OCI-LY7 (cell line): Measurements from ENCODE around the gene NFATC1. TPM values are rescaled to one million over a fixed set of nuclear protein-coding genes. Genes with fewer than 3 reads are reported as not detected.

Source experiments
- BruUV-seq: library from RNA; stranded (reverse); fragments of 400-500 nt; replicated peaks from 2 replicates; lab custom pipeline; 2021; lab: Mats Ljungman, UMichigan
- CTCF ChIA-PET: fragments of 300-600 bp; sonication (Branson Sonifier 250); formaldehyde crosslinking; loops from one replicate; lab custom pipeline; 2022; ENCODE audit warnings: antibody characterized with exemption; ENCODE audit not compliant: unreplicated experiment; lab: Charles Lee
- POLR2A ChIA-PET: fragments of 300-600 bp; sonication (Branson Sonifier 250); formaldehyde crosslinking; loops from one replicate; lab custom pipeline; 2022; ENCODE audit warnings: antibody characterized with exemption; lab: Charles Lee
- DNase-seq: peaks from one replicate; pipeline ENCODE4 v3.0.0-alpha.2; 2015; ENCODE audit warnings: low spot score
- H2AFZ ChIP-seq: fragments of 200-600 bp; sonication (generic), shearing (Covaris generic); 2 replicates; pipeline ENCODE4 v1.6.1; 2014; ENCODE audit warnings: mild to moderate bottlenecking, antibody characterized with exemption, low read length, moderate library complexity
- H3K27ac ChIP-seq: fragments of 200-600 bp; sonication (generic); 2 replicates; pipeline ENCODE4 v1.5.1; 2014; ENCODE audit warnings: mixed run types, low read depth, mild to moderate bottlenecking, moderate library complexity, low read length, inconsistent platforms; ENCODE audit not compliant: poor library complexity, severe bottlenecking
- H3K36me3 ChIP-seq: fragments of 200-600 bp; sonication (generic); 2 replicates; pipeline ENCODE4 v1.6.1; 2014; ENCODE audit warnings: mild to moderate bottlenecking, antibody characterized with exemption, low read length, moderate library complexity, mixed read lengths; ENCODE audit not compliant: insufficient read depth
- H3K4me1 ChIP-seq: fragments of 200-600 bp; sonication (generic); 2 replicates; pipeline ENCODE4 v1.5.1; 2014; ENCODE audit warnings: mild to moderate bottlenecking, low read length; ENCODE audit not compliant: insufficient read depth, poor library complexity, severe bottlenecking
- H3K4me2 ChIP-seq: fragments of 200-600 bp; sonication (generic); 2 replicates; pipeline ENCODE4 v1.6.1; 2014; ENCODE audit warnings: mild to moderate bottlenecking, low read length
- H3K4me3 ChIP-seq: fragments of 200-600 bp; sonication (generic); 2 replicates; pipeline ENCODE4 v1.5.1; 2014; ENCODE audit warnings: mild to moderate bottlenecking, low read depth, low read length; ENCODE audit not compliant: poor library complexity, severe bottlenecking
- H3K79me2 ChIP-seq: fragments of 200-600 bp; sonication (generic); 2 replicates; pipeline ENCODE4 v1.6.1; 2016; ENCODE audit warnings: low read depth, mild to moderate bottlenecking, low read length, moderate library complexity, mixed read lengths; ENCODE audit not compliant: insufficient read depth
- H3K9me2 ChIP-seq: fragments of 200-600 bp; sonication (generic); 2 replicates; pipeline ENCODE4 v1.6.1; 2016; ENCODE audit warnings: mild to moderate bottlenecking, low read length, mixed read lengths; ENCODE audit not compliant: insufficient read depth
- H3K9me3 ChIP-seq: fragments of 200-600 bp; sonication (generic); 2 replicates; pipeline ENCODE4 v1.6.1; 2014; ENCODE audit warnings: mild to moderate bottlenecking, mixed run types, low read length, mixed read lengths
- H4K20me1 ChIP-seq: fragments of 200-600 bp; sonication (generic); 2 replicates; pipeline ENCODE4 v1.6.1; 2014; ENCODE audit warnings: mild to moderate bottlenecking, antibody characterized with exemption, low read length, moderate library complexity, mixed read lengths; ENCODE audit not compliant: insufficient read depth
- CTCF ChIP-seq: fragments of 200-600 bp; sonication (generic); conservative IDR thresholded peaks from 2 replicates; pipeline ENCODE4 v1.5.1; 2014; ENCODE audit warnings: mild to moderate bottlenecking, antibody characterized with exemption, low read length, moderate library complexity, mixed read lengths
- EZH2phosphoT487 ChIP-seq: fragments of 200-600 bp; sonication (generic); IDR thresholded peaks from 2 replicates; pipeline ENCODE4 v1.6.1; 2018; ENCODE audit warnings: low read depth, borderline replicate concordance, mild to moderate bottlenecking, mixed run types, antibody characterized with exemption, low read length, moderate library complexity, mixed read lengths
- intact Hi-C: fragments of 100-400 bp; cut with micrococcal nuclease; formaldehyde crosslinking; loops from one replicate; pipeline ENCODE4 v1.10.0; 2022; ENCODE audit not compliant: unreplicated experiment
- total RNA-seq, 2 experiments: library from RNA; depleted of rRNA in 1 of 2; stranded (reverse); fragments of >200 nt in 1 of 2; shearing (Covaris generic) in 1 of 2; gene quantifications; 2 replicates each; pipeline ENCODE4 v1.2.3, GENCODE V29; 2014 to 2022

Gene NFATC1
- total RNA-seq, 2 experiments from 2014 or later: 23.6 to 50.4 TPM

GRCh38 chr18:79395308-79395640 is 456 bp upstream of the NFATC1 start:
- Histone ChIP-seq H4K20me1 (no peaks in the 10 kb centered on the region), H3K9me3 (no peaks in the 10 kb centered on the region), H3K4me3 (peak overlapping the region; percentile 62), H3K79me2 (peaks cover 20% of the 10 kb centered on the region), H3K36me3 (peaks cover 8% of the 10 kb centered on the region; the same call in 1 of the 2 replicates), H3K27ac (no peak overlapping the region), H2AFZ (no peak overlapping the region), H3K4me1 (peaks cover 29% of the 10 kb centered on the region), H3K9me2 (no peaks in the 10 kb centered on the region), H3K4me2 (peak overlapping the region; percentile 80)
- DNase-seq: no peak
- ChIA-PET POLR2A (interaction anchor here (0.7 kb wide), 1 partner anchor 145 kb away, joined by 3 read pairs; no protein-coding TSS in a partner anchor), CTCF (no interaction called here)
- intact Hi-C loops: no loop called here
- BruUV-seq: no TSS peak
- no peak for TF ChIP-seq CTCF
- no peak for TF ChIP-seq EZH2phosphoT487

DNA sequence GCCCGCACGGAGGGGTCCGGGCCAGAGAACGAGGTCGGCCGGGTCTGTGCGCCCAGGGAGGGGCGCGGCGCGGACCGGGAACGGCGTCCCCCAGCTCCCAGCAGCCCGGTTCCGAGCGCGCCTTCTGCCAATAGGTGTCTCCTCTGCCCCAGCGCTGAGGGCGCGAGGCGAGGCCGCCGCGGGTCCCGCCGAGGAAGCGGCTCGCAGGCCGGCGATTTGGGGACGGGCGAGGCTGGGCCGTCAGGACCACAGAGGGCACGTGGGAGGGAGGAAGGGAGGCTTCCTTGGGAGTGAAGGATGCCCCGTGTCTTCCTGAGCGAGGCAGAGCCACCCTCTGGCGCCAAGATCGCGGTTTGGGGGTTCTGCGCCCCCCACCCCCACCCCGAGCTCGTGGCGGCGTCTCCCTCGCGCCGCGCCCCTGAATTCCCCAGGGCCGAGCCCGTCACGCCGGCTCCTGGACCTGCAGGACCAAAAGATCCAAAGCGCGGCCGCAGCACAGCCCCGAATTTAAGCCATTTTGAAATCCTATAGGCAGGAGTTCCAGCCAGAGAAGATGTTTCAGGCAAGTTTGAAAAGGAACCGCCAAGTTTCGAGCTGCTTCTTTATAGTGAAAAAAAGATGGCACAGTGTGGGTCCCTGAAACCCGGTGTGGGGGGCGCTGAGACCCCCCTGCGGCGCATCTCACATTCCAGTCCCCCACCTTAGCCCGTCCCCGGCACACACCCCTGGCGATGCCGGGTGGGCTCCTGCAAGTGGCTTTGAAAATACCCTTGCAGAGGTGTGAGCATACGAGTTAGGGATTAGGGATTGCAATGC is 909 bp downstream of the NFATC1 start:
- intact Hi-C loops: loop anchor here (2.0 kb wide), 2 partner anchors 64 to 132 kb away; no protein-coding TSS in a partner anchor

More for the DNA sequence above, 909 bp downstream of the NFATC1 start:
- H3K79me2 ChIP-seq: peaks cover 28% of the 10 kb centered on the region
- POLR2A ChIA-PET: interaction anchor here (1.3 kb wide), 1 partner anchor 9 kb away, joined by 5 read pairs; no protein-coding TSS in a partner anchor
- peak; percentile 61 for DNase-seq
- H3K4me3 ChIP-seq: peak overlapping the region; percentile 86
- H3K9me2 ChIP-seq: no peaks in the 10 kb centered on the region
- H3K4me1 ChIP-seq: peaks cover 37% of the 10 kb centered on the region
- H4K20me1 ChIP-seq: no peaks in the 10 kb centered on the region
- no peak for TF ChIP-seq CTCF
- TF ChIP-seq EZH2phosphoT487: no peak
- H3K4me2 ChIP-seq: peak overlapping the region; percentile 100
- no peak overlapping the region for H2AFZ ChIP-seq
- peak overlapping the region; percentile 87 for H3K27ac ChIP-seq
- CTCF ChIA-PET: interaction anchor here (0.6 kb wide), 1 partner anchor 76 kb away, joined by 3 read pairs; no protein-coding TSS in a partner anchor
- peaks cover 8% of the 10 kb centered on the region; the same call in 1 of the 2 replicates for H3K36me3 ChIP-seq
- no TSS peak for BruUV-seq
- H3K9me3 ChIP-seq: no peaks in the 10 kb centered on the region
